SK-N-SH (cell line): ENCODE data around the gene SRGAP3.

Experiments
- EP300 ChIP-seq, 2 experiments: IDR thresholded peaks; 2 replicates each; pipeline versions ENCODE4 v1.4.0 to v1.6.1; 2012; ENCODE audit warnings: borderline replicate concordance in 1 of 2, low read depth in 1 of 2, low read length in 1 of 2
- JUND ChIP-seq: IDR thresholded peaks from 2 replicates; pipeline ENCODE4 v1.4.0; 2012
- MXI1 ChIP-seq: IDR thresholded peaks from 2 replicates; pipeline ENCODE4 v1.6.1; 2012; ENCODE audit warnings: mild to moderate bottlenecking, low read depth, low read length, improper control_type of control experiment
- POLR2AphosphoS5 ChIP-seq: IDR thresholded peaks from 2 replicates; pipeline ENCODE4 v1.6.1; 2012; ENCODE audit warnings: low read depth, low read length
- RAD21 ChIP-seq: IDR thresholded peaks from 2 replicates; pipeline ENCODE4 v1.6.1; 2012; ENCODE audit warnings: mild to moderate bottlenecking, low read length
- YY1 ChIP-seq: IDR thresholded peaks from 2 replicates; pipeline ENCODE4 v1.4.0; 2012; ENCODE audit warnings: low read depth, mild to moderate bottlenecking
- TF ChIP-seq, protein P1 (sequence below): fragments of 200-600 bp; sonication (generic); IDR thresholded peaks from 2 replicates; pipeline ENCODE4 v1.6.1; 2017; ENCODE audit warnings: antibody characterized with exemption, mild to moderate bottlenecking, moderate library complexity
- TF ChIP-seq, protein P2 (sequence below): IDR thresholded peaks from 2 replicates; pipeline ENCODE4 v1.4.0; 2012; ENCODE audit warnings: low read depth, borderline replicate concordance

GRCh38 chr3:8994226-8994625 is 255.2 kb downstream of the SRGAP3 start:
- TF ChIP-seq, protein P1, sequence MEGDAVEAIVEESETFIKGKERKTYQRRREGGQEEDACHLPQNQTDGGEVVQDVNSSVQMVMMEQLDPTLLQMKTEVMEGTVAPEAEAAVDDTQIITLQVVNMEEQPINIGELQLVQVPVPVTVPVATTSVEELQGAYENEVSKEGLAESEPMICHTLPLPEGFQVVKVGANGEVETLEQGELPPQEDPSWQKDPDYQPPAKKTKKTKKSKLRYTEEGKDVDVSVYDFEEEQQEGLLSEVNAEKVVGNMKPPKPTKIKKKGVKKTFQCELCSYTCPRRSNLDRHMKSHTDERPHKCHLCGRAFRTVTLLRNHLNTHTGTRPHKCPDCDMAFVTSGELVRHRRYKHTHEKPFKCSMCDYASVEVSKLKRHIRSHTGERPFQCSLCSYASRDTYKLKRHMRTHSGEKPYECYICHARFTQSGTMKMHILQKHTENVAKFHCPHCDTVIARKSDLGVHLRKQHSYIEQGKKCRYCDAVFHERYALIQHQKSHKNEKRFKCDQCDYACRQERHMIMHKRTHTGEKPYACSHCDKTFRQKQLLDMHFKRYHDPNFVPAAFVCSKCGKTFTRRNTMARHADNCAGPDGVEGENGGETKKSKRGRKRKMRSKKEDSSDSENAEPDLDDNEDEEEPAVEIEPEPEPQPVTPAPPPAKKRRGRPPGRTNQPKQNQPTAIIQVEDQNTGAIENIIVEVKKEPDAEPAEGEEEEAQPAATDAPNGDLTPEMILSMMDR: no peak
- TF ChIP-seq RAD21 (no peak), JUND (no peak), POLR2AphosphoS5 (no peak), MXI1 (no peak), YY1 (no peak), EP300 (IDR thresholded peaks at IDR 0.05; ENCODE audit: borderline replicate concordance in 1 of 2, low read depth in 1 of 2, low read length in 1 of 2) (no peak)
- TF ChIP-seq, protein P2, sequence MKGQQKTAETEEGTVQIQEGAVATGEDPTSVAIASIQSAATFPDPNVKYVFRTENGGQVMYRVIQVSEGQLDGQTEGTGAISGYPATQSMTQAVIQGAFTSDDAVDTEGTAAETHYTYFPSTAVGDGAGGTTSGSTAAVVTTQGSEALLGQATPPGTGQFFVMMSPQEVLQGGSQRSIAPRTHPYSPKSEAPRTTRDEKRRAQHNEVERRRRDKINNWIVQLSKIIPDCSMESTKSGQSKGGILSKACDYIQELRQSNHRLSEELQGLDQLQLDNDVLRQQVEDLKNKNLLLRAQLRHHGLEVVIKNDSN: no peak
